ENCODE results near the gene LRRC3. TPM values are rescaled to one million over a fixed set of nuclear protein-coding genes. Genes with fewer than 3 reads are reported as not detected.

Gene LRRC3
- total RNA-seq, 1 donor from 2014 or later: 10.1 TPM

- Mint-ChIP-seq H3K9me3 (no peaks in the 10 kb centered on the region), H3K27ac (ENCODE audit: unreplicated experiment) (peak overlapping the region; percentile 57), H3K27me3 (ENCODE audit: low read depth) (no peaks in the 10 kb centered on the region), H3K36me3 (ENCODE audit: low read depth) (no peaks in the 10 kb centered on the region), H3K4me1 (peaks cover 2% of the 10 kb centered on the region), H3K4me3 (no peak overlapping the region)
- no peak for DNase-seq (ENCODE audit: low read depth, low spot score)
- TF ChIP-seq CTCF (conservative IDR thresholded peaks at IDR 0.05): no peak
These were observed 11.4 kb upstream of the LRRC3 start for GRCh38 chr21:44443891-44444285.

- peaks cover 5% of the 10 kb centered on the region for H3K4me1 Mint-ChIP-seq
- TF ChIP-seq CTCF (conservative IDR thresholded peaks at IDR 0.05): peak; percentile 37
- no peaks in the 10 kb centered on the region for H3K36me3 Mint-ChIP-seq (ENCODE audit: low read depth)
- no peak overlapping the region for H3K4me3 Mint-ChIP-seq
- no peaks in the 10 kb centered on the region for H3K27me3 Mint-ChIP-seq (ENCODE audit: low read depth)
- peak; percentile 25 for DNase-seq (ENCODE audit: low read depth, low spot score)
- H3K9me3 Mint-ChIP-seq: no peaks in the 10 kb centered on the region
- peak overlapping the region; percentile 57 for H3K27ac Mint-ChIP-seq (ENCODE audit: unreplicated experiment)
These were observed 10.9 kb upstream of the LRRC3 start for GRCh38 chr21:44444286-44444931.

DNA sequence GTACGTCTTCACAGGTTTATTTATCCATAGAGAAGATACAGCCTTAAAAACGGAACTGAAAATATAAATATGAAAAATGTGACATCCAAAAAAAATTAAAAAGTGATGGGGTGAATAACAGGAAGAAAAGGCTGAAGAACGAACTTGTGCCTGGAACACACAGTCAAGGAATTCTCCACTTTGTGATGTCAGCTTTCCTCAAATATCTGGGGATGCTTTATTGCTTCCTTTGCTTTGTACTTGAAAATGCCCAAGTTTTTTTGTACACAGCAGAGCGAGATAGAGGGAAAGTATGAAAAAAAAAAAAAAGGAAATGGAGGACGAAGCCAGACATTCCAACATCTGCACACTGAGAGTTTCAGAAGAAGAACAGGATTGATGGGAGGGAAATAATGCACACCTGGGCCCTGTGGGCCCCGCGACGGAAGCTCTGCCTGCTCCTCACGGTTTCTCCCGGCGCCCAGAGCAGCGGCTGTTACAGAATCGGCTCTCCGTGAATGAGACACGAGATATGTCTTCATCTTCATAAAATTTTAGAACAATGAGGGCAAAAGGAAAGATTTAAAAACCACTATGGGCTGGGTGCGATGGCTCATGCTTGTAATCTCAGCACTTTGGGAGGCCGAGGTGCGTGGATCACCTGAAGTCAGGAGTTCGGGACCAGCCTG lies 10.0 kb upstream of the LRRC3 start:
- TF ChIP-seq CTCF (conservative IDR thresholded peaks at IDR 0.05): no peak
- no peak for DNase-seq (ENCODE audit: low read depth, low spot score)
- H3K4me3 Mint-ChIP-seq: no peak overlapping the region
- H3K27ac Mint-ChIP-seq (ENCODE audit: unreplicated experiment): no peak overlapping the region
- H3K27me3 Mint-ChIP-seq (ENCODE audit: low read depth): no peaks in the 10 kb centered on the region
- H3K36me3 Mint-ChIP-seq (ENCODE audit: low read depth): no peaks in the 10 kb centered on the region
- no peaks in the 10 kb centered on the region for H3K9me3 Mint-ChIP-seq
- peaks cover 5% of the 10 kb centered on the region for H3K4me1 Mint-ChIP-seq

DNA sequence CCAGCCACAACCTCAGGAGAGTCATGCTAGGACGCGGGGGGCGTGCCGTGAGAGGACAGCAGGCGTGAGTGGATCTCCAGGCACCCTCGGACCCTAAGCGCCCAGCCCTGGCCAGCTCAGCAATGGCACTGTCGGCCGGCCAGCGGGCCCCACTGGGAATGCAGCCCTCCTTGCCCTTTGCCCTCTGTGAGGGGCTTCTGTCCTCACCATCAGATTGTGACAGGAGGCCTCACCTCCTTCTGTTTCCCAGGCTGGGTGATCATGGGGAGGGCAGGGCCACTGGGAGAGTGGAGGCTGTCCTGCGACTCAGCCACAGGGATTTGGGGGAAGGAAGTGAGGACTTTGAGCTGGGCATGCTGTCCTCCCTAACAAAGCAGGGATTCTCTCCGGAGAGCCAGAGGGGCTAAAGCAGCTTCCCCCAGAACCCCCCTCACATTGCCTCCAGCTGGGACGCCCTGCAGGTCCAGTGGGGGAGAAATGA lies 6.6 kb upstream of the LRRC3 start:
- no peak for TF ChIP-seq CTCF (conservative IDR thresholded peaks at IDR 0.05)
- peaks cover 5% of the 10 kb centered on the region for H3K4me1 Mint-ChIP-seq
- H3K4me3 Mint-ChIP-seq: peak overlapping the region; percentile 5
- peaks cover 15% of the 10 kb centered on the region for H3K27me3 Mint-ChIP-seq (ENCODE audit: low read depth)
- H3K36me3 Mint-ChIP-seq (ENCODE audit: low read depth): no peaks in the 10 kb centered on the region
- no peaks in the 10 kb centered on the region for H3K9me3 Mint-ChIP-seq
- H3K27ac Mint-ChIP-seq (ENCODE audit: unreplicated experiment): no peak overlapping the region
- no peak for DNase-seq (ENCODE audit: low read depth, low spot score)

- Mint-ChIP-seq H3K9me3 (no peaks in the 10 kb centered on the region), H3K4me1 (peaks cover 11% of the 10 kb centered on the region)
- no peak for DNase-seq (ENCODE audit: low read depth, low spot score)
These were observed 5.6 kb upstream of the LRRC3 start for GRCh38 chr21:44449473-44450363.

More at GRCh38 chr21:44449473-44450363, 5.6 kb upstream of the LRRC3 start:
- H3K27ac Mint-ChIP-seq (ENCODE audit: unreplicated experiment): no peak overlapping the region
- peak overlapping the region; percentile 5 for H3K4me3 Mint-ChIP-seq
- peaks cover 23% of the 10 kb centered on the region for H3K27me3 Mint-ChIP-seq (ENCODE audit: low read depth)
- no peaks in the 10 kb centered on the region for H3K36me3 Mint-ChIP-seq (ENCODE audit: low read depth)
- TF ChIP-seq CTCF (conservative IDR thresholded peaks at IDR 0.05): no peak

Measured in neural crest cell (in vitro differentiated cells).